SKM-1 treated with dmso at 0.1 percent for 144 hours (cell line): ENCODE results near the gene CLOCK.

Source experiments
- DNase-seq: peaks from one replicate; lab custom pipeline; 2025; ENCODE audit not compliant: unreplicated experiment; lab: John Stamatoyannopoulos, UW

The CLOCK gene

GRCh38 chr4:55540271-55540670, 6.4 kb downstream of the CLOCK start:
- DNase-seq = no peak

- DNase-seq = no peak
Measured at GRCh38 chr4:55539658-55540057, 7.1 kb downstream of the CLOCK start.

- DNase-seq = no peak
Measured at GRCh38 chr4:55538531-55538930, 8.2 kb downstream of the CLOCK start.

- no peak for DNase-seq
Measured at GRCh38 chr4:55534306-55534705, 12.4 kb downstream of the CLOCK start.

- no peak for DNase-seq
Measured at GRCh38 chr4:55530691-55531090, 16.0 kb downstream of the CLOCK start.

GRCh38 chr4:55530167-55530566, 16.5 kb downstream of the CLOCK start:
- DNase-seq = no peak

- DNase-seq = no peak
Measured at GRCh38 chr4:55528491-55528890, 18.2 kb downstream of the CLOCK start.

- no peak for DNase-seq
Measured at GRCh38 chr4:55524844-55525571, 21.7 kb downstream of the CLOCK start.

GRCh38 chr4:55518442-55518841, 28.3 kb downstream of the CLOCK start:
- DNase-seq = no peak

GRCh38 chr4:55517526-55518229, 29.0 kb downstream of the CLOCK start:
- DNase-seq = no peak

GRCh38 chr4:55512922-55513571, 33.7 kb downstream of the CLOCK start:
- DNase-seq = no peak

- DNase-seq = no peak
Measured at GRCh38 chr4:55512077-55512476, 34.6 kb downstream of the CLOCK start.

- DNase-seq = no peak
Measured at GRCh38 chr4:55510685-55511084, 36.0 kb downstream of the CLOCK start.

- no peak for DNase-seq
Measured at GRCh38 chr4:55509266-55509665, 37.4 kb downstream of the CLOCK start.

GRCh38 chr4:55507612-55508011, 39.1 kb downstream of the CLOCK start:
- DNase-seq = no peak

- no peak for DNase-seq
Measured at GRCh38 chr4:55503169-55503568, 43.5 kb downstream of the CLOCK start.

- DNase-seq = no peak
Measured at GRCh38 chr4:55500072-55500471, 46.6 kb downstream of the CLOCK start.

GRCh38 chr4:55499495-55499894, 47.2 kb downstream of the CLOCK start:
- no peak for DNase-seq

- DNase-seq = no peak
Measured at GRCh38 chr4:55498051-55498450, 48.7 kb downstream of the CLOCK start.

GRCh38 chr4:55491486-55491885, 55.2 kb downstream of the CLOCK start:
- DNase-seq = no peak

- no peak for DNase-seq
Measured at GRCh38 chr4:55488716-55489115, 58.0 kb downstream of the CLOCK start.

- DNase-seq = no peak
Measured at GRCh38 chr4:55485821-55486220, 60.9 kb downstream of the CLOCK start.
